Upper lobe of left lung (tissue), 6 donors: Measurements from ENCODE around the gene AKR7A3. TPM values are rescaled to one million over a fixed set of nuclear protein-coding genes. Genes with fewer than 3 reads are reported as not detected.

Source experiments
- ATAC-seq, 2 donors: fragments of 200-7000 bp; cut with Tn5 transposase; one replicate each; pipeline ENCODE4 v1.9.1; 2022; ENCODE audit warnings: mild to moderate bottlenecking in 2 of 2, moderate library complexity in 2 of 2; ENCODE audit not compliant: low FRiP score in 2 of 2
- DNase-seq, 2 donors: peaks; one replicate each; pipeline ENCODE4 v3.0.0-alpha.2; 2019 to 2020
- H3K27ac ChIP-seq, 4 donors: fragments of 200-600 bp; sonication (generic); one replicate each; pipeline ENCODE4 v1.5.1; 2016 to 2019
- H3K27me3 ChIP-seq, 4 donors: fragments of 200-600 bp; sonication (generic); one replicate each; pipeline ENCODE4 v1.5.1; 2017 to 2019
- H3K36me3 ChIP-seq, 4 donors: fragments of 200-600 bp; sonication (generic); one replicate each; pipeline ENCODE4 v1.5.1; 2016 to 2019
- H3K4me1 ChIP-seq, 4 donors: fragments of 200-600 bp; sonication (generic); one replicate each; pipeline ENCODE4 v1.5.1; 2018 to 2019
- H3K4me3 ChIP-seq, 4 donors: fragments of 200-600 bp; sonication (generic); one replicate each; pipeline ENCODE4 v1.5.1; 2017 to 2019; ENCODE audit warnings: mild to moderate bottlenecking in 2 of 4, moderate library complexity in 1 of 4
- H3K9me3 ChIP-seq, 4 donors: fragments of 200-600 bp; sonication (generic); one replicate each; pipeline ENCODE4 v1.5.1; 2018 to 2019
- EP300 ChIP-seq, 4 donors: sonication (generic); formaldehyde crosslinking; IDR thresholded peaks; one replicate each; pipeline ENCODE4 v1.5.1; 2017; ENCODE audit warnings: antibody characterized with exemption in 4 of 4, control low read depth in 2 of 4
- POLR2A ChIP-seq, 4 donors: fragments of 450-650 bp; IDR thresholded peaks; one replicate each; pipeline ENCODE4 v1.5.1; 2016 to 2017; ENCODE audit warnings: antibody characterized with exemption in 4 of 4, mild to moderate bottlenecking in 2 of 4
- POLR2AphosphoS5 ChIP-seq, 2 donors: sonication (generic); formaldehyde crosslinking; IDR thresholded peaks; one replicate each; pipeline ENCODE4 v1.5.1; 2017; ENCODE audit warnings: antibody characterized with exemption in 2 of 2
- WGBS, 2 donors: methylation state at CpG; one replicate each; pipeline ENCODE4 v1.1.5; 2017 to 2018; 5-methylcytosine and 5-hydroxymethylcytosine counted together
- total RNA-seq, 6 donors: library from RNA; depleted of rRNA in 4 of 6; stranded (reverse); fragments of >200 nt in 4 of 6; gene quantifications; one replicate each; pipeline versions ENCODE4 v1.1.0 to v1.2.1, GENCODE V29; 2016 to 2021
- TF ChIP-seq, protein P1 (sequence below), 6 experiments: fragments of 450-650 bp in 4 of 6; fragments of 200-600 bp in 2 of 6; sonication (generic) in 2 of 6; IDR thresholded peaks; one replicate each; pipeline ENCODE4 v1.5.1; 2016 to 2019; ENCODE audit warnings: antibody characterized with exemption in 6 of 6
- donor health status: DM: no; HTN: no; CAD: no; lungs with moderate emphysema.
- donor health status: DM: no; HTN: yes; CAD: no; lungs with severe emphysema.

AKR7A3 gene
- total RNA-seq, 6 donors from 2014 or later = 0.91 to 9.4 (median 1.0) TPM; not detected in 1

DNA sequence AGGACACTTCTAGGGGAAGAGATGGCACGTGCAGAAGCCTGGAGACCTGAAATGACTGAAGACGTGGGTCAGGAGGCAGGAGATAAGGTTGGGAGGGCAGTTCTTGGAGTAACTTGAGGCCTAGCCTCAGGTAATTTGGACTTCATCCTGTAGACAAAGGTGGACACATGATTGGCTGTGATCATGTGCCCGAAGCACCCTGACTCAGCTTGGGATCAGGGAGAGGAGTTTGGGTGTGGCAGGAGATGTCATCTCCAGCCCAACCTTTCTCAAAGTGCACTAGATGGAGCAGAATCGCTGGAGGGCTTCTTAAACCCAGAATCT lies 25.0 kb upstream of the AKR7A3 start:
- DNase-seq (no peak), ATAC-seq (no peak)
- H3K36me3 ChIP-seq = peaks cover 0 to 12% (median 6%) of the 10 kb centered on the region in 4 donors
- peak overlapping the region in 1 of 4 donors; percentile 98 for H3K4me3 ChIP-seq
- no peaks in the 10 kb centered on the region for H3K27me3 ChIP-seq
- peaks cover 26 to 54% (median 28%) of the 10 kb centered on the region in 4 donors for H3K4me1 ChIP-seq
- TF ChIP-seq POLR2AphosphoS5 (IDR thresholded peaks at IDR 0.05) = no peak
- no peak for TF ChIP-seq EP300 (IDR thresholded peaks at IDR 0.05)
- no peak for TF ChIP-seq POLR2A (IDR thresholded peaks at IDR 0.05)
- TF ChIP-seq, protein P1, sequence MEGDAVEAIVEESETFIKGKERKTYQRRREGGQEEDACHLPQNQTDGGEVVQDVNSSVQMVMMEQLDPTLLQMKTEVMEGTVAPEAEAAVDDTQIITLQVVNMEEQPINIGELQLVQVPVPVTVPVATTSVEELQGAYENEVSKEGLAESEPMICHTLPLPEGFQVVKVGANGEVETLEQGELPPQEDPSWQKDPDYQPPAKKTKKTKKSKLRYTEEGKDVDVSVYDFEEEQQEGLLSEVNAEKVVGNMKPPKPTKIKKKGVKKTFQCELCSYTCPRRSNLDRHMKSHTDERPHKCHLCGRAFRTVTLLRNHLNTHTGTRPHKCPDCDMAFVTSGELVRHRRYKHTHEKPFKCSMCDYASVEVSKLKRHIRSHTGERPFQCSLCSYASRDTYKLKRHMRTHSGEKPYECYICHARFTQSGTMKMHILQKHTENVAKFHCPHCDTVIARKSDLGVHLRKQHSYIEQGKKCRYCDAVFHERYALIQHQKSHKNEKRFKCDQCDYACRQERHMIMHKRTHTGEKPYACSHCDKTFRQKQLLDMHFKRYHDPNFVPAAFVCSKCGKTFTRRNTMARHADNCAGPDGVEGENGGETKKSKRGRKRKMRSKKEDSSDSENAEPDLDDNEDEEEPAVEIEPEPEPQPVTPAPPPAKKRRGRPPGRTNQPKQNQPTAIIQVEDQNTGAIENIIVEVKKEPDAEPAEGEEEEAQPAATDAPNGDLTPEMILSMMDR (IDR thresholded peaks at IDR 0.05) = no peak
- 93 to 94% methylated on average over 4 of the region's 4 CpGs for WGBS, 2 donors
- no peak overlapping the region for H3K27ac ChIP-seq
- H3K9me3 ChIP-seq = no peaks in the 10 kb centered on the region

DNA sequence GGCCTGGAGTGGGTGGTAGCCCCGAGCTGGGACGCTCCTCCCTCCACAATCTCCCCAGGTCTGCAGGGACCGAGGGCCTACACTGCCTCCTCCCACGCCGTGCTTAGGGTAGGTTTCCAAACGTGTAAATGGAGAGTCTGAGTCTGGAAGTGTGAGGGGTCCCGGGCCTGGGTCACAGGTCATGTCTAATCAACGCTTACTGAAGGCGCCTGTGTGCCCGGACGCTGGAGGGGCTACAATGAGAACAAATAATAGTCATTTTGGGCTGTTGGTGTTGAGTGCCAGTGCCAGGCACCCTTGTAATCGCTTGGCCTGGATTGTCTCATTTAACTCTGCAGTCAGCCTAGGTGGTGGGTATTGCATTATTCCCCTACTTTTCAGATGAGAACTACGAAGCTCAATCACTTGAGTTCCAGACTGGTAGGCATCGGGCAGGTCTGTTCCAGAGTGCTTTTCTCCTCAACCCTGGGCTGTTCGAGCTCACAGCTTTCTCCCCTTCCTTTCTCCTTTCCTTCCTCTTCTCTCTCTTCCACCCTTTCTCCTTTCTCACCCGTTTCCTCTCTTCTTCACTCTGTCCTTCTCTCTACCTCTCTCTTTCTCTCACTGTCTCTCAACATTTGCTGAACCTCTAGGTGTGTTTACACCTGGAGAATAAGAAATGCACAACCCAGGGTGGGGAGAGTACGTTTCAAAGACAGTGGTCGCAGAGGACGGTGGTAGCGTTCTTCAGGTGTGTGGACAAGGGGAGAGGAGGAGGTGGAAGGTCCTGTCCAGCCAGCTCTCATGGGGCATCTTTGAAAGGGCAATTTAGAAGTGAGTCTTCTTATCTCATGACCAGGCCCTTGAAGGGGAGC lies 24.4 kb upstream of the AKR7A3 start:
- Histone ChIP-seq H3K4me3 (peak overlapping the region; percentile 85 to 98 (median 98)), H3K9me3 (no peaks in the 10 kb centered on the region), H3K4me1 (peaks cover 26 to 54% (median 28%) of the 10 kb centered on the region in 4 donors), H3K27me3 (no peaks in the 10 kb centered on the region), H3K27ac (peak overlapping the region; percentile 90 to 96 (median 92)), H3K36me3 (peaks cover 0 to 12% (median 6%) of the 10 kb centered on the region in 4 donors)
- ATAC-seq (peak in 1 of 2 donors; percentile 62), DNase-seq (no peak)
- 43 to 51% methylated on average over 14 to 20 of the region's 20 CpGs for WGBS, 2 donors
- TF ChIP-seq EP300 (IDR thresholded peaks at IDR 0.05) (no peak), POLR2AphosphoS5 (IDR thresholded peaks at IDR 0.05) (no peak), POLR2A (IDR thresholded peaks at IDR 0.05) (no peak)
- TF ChIP-seq, protein P1 (IDR thresholded peaks at IDR 0.05) = no peak

GRCh38 chr1:19311931-19312781 lies 23.6 kb upstream of the AKR7A3 start, which contains the start of the genes AKR7A2 and SLC66A1:
TSS of gene AKR7A2 (minus strand) at chr1:19312144. CDS start at chr1:19312124, 20 bp downstream.
TSS of gene SLC66A1 (plus strand) at chr1:19312326. CDS start at chr1:19317678, 5,352 bp downstream.
- peak within 1 kb of the TSS; percentile 89 to 98 (median 98) for H3K4me3 ChIP-seq
- no peaks in the 10 kb centered on the region for H3K9me3 ChIP-seq

DNA sequence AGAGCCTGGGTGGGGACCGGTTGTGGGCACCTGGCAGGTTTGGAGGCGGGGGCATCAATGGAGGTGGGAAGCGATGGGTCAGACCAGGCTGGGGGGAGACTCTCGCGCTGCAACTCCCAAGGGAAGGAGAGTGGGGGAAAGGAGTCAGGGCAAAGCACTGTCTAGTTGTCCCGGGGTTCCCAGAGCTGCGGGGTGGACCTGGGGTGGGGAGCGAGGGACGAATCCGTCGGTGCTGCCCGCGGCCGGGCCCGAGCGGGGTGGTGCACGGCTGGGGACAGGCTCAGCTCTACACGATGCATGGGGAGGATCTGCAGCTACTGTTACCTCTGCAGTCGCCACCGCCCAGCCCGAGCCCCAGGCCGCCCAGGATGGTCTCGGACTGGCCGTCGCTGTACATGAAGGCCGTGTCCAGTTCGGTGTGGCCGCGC lies 22.9 kb upstream of the AKR7A3 start:
- Histone ChIP-seq H3K4me3 (peak overlapping the region; percentile 89 to 98 (median 98)), H3K36me3 (peaks cover 10 to 20% (median 14%) of the 10 kb centered on the region in 4 donors), H3K27me3 (no peaks in the 10 kb centered on the region), H3K4me1 (peaks cover 26 to 53% (median 28%) of the 10 kb centered on the region in 4 donors), H3K27ac (peak overlapping the region; percentile 69 to 96 (median 92)), H3K9me3 (no peaks in the 10 kb centered on the region)
- 1 to 5% methylated on average over 7 to 28 of the region's 29 CpGs for WGBS, 2 donors
- DNase-seq = no peak
- TF ChIP-seq, protein P1 (IDR thresholded peaks at IDR 0.05) = no peak
- TF ChIP-seq POLR2A (IDR thresholded peaks at IDR 0.05) = no peak
- TF ChIP-seq POLR2AphosphoS5 (IDR thresholded peaks at IDR 0.05) = no peak
- TF ChIP-seq EP300 (IDR thresholded peaks at IDR 0.05) = no peak
- peak in 1 of 2 donors; percentile 1 for ATAC-seq

More at GRCh38 chr1:19311931-19312781, 23.6 kb upstream of the AKR7A3 start, which contains the start of the genes AKR7A2 and SLC66A1:
- Histone ChIP-seq H3K27ac (peak within 1 kb of the TSS; percentile 90 to 96 (median 92)), H3K4me1 (peaks cover 26 to 54% (median 28%) of the 10 kb centered on the region in 4 donors), H3K27me3 (no peaks in the 10 kb centered on the region), H3K36me3 (peaks cover 6 to 13% (median 11%) of the 10 kb centered on the region in 4 donors)
- WGBS, 2 donors = 0% methylated on average over 22 to 26 of the region's 105 CpGs
- TF ChIP-seq, protein P1 (IDR thresholded peaks at IDR 0.05) = peak in 4 of 6 experiments; percentile 49 to 63 (median 58)
- TF ChIP-seq EP300 (IDR thresholded peaks at IDR 0.05) (no peak), POLR2A (IDR thresholded peaks at IDR 0.05) (peak in 3 of 4 donors; percentile 71 to 83 (median 72)), POLR2AphosphoS5 (IDR thresholded peaks at IDR 0.05) (peak; percentile 43 to 63)
- DNase-seq (peak; percentile 96 to 99), ATAC-seq (peak; percentile 97 to 98)
